HepG2 (cell line): Measurements from ENCODE around the gene IL1RL2. TPM values are rescaled to one million over a fixed set of nuclear protein-coding genes. Genes with fewer than 3 reads are reported as not detected.

ENCODE experiments used
- ATF1 ChIP-seq: IDR thresholded peaks from 2 replicates; pipeline ENCODE4 v1.6.1; 2016; ENCODE audit warnings: mild to moderate bottlenecking, control low read depth
- FOSL2 ChIP-seq: sonication (generic); formaldehyde crosslinking; IDR thresholded peaks from 2 replicates; pipeline ENCODE4 v1.4.0; 2020; ENCODE audit warnings: missing genetic modification reagents
- GABPA ChIP-seq, 2 experiments: IDR thresholded peaks; 2 replicates each; pipeline ENCODE4 v1.6.1; 2011 to 2016; ENCODE audit warnings: low read depth in 2 of 2, low read length in 1 of 2, missing biosample characterization in 1 of 2, missing genetic modification characterization in 1 of 2
- MTF1 ChIP-seq: sonication (generic); formaldehyde crosslinking; IDR thresholded peaks from 2 replicates; pipeline ENCODE4 v1.5.0; 2020; ENCODE audit warnings: missing genetic modification reagents
- NFYB ChIP-seq: sonication (generic); formaldehyde crosslinking; IDR thresholded peaks from 2 replicates; pipeline ENCODE4 v1.4.0; 2020; ENCODE audit warnings: missing genetic modification reagents
- POLR2AphosphoS5 ChIP-seq: IDR thresholded peaks from 2 replicates; pipeline ENCODE4 v1.6.1; 2012; ENCODE audit warnings: low read depth, low read length
- PPARG ChIP-seq: conservative IDR thresholded peaks from 2 replicates; pipeline ENCODE4 v1.6.1; 2016; ENCODE audit warnings: missing biosample characterization, missing genetic modification reagents
- STAT6 ChIP-seq: sonication (generic); formaldehyde crosslinking; IDR thresholded peaks from 2 replicates; pipeline ENCODE4 v1.4.0; 2020; ENCODE audit warnings: missing genetic modification reagents, mild to moderate bottlenecking, borderline replicate concordance
- TBP ChIP-seq: sonication (generic); formaldehyde crosslinking; IDR thresholded peaks from 2 replicates; pipeline ENCODE4 v1.5.0; 2020; ENCODE audit warnings: missing genetic modification reagents
- THYN1 ChIP-seq: sonication (generic); formaldehyde crosslinking; IDR thresholded peaks from 2 replicates; pipeline ENCODE4 v1.8.1; 2023; ENCODE audit warnings: low read depth, mild to moderate bottlenecking, moderate library complexity, missing genetic modification reagents, borderline replicate concordance
- ZFP36 ChIP-seq: fragments of 150-350 bp; IDR thresholded peaks from 2 replicates; pipeline ENCODE4 v1.6.1; 2018; ENCODE audit warnings: borderline replicate concordance, low read length, low read depth; ENCODE audit not compliant: partially characterized antibody
- ZFYVE20 ChIP-seq: sonication (generic); formaldehyde crosslinking; IDR thresholded peaks from 2 replicates; pipeline ENCODE4 v1.8.0; 2023; ENCODE audit warnings: low read depth, mild to moderate bottlenecking, moderate library complexity, missing genetic modification reagents, borderline replicate concordance
- ZMYM3 ChIP-seq: sonication (generic); formaldehyde crosslinking; IDR thresholded peaks from 2 replicates; pipeline ENCODE4 v1.5.1; 2020; ENCODE audit warnings: mild to moderate bottlenecking, missing genetic modification reagents
- ZNF12 ChIP-seq: sonication (generic); formaldehyde crosslinking; IDR thresholded peaks from 2 replicates; pipeline ENCODE4 v1.5.0; 2020; ENCODE audit warnings: missing genetic modification reagents
- ZNF44 ChIP-seq: sonication (generic); formaldehyde crosslinking; IDR thresholded peaks from 2 replicates; pipeline ENCODE4 v1.5.1; 2020; ENCODE audit warnings: mild to moderate bottlenecking, missing genetic modification reagents
- ZNF468 ChIP-seq: sonication (generic); formaldehyde crosslinking; IDR thresholded peaks from 2 replicates; pipeline ENCODE4 v1.8.0; 2022; ENCODE audit warnings: mild to moderate bottlenecking, moderate library complexity, missing genetic modification reagents
- ZNF569 ChIP-seq: sonication (generic); formaldehyde crosslinking; IDR thresholded peaks from 2 replicates; pipeline ENCODE4 v1.5.0; 2020; ENCODE audit warnings: mild to moderate bottlenecking, missing genetic modification reagents, moderate library complexity, borderline replicate concordance
- ZNF781 ChIP-seq: sonication (generic); formaldehyde crosslinking; IDR thresholded peaks from 2 replicates; pipeline ENCODE4 v1.5.1; 2020; ENCODE audit warnings: borderline replicate concordance, mild to moderate bottlenecking, missing genetic modification reagents; ENCODE audit errors: not compliant biosample characterization
- polyA plus RNA-seq, 8 experiments: library from polyadenylated mRNA; depleted of rRNA in 3 of 8; stranded (reverse) in 7 of 8; unstranded in 1 of 8; fragments of >200 nt; fragmentation: Illumina TruSeq in 4 of 8; extraction: Trizol in 4 of 8; gene quantifications; 2 replicates each; pipeline versions ENCODE4 v1.2.1 to v1.2.3, GENCODE V29; 2011 to 2016; ENCODE audit warnings: low read depth in 4 of 8, missing spikeins in 1 of 8, mixed read lengths in 1 of 8; ENCODE audit not compliant: insufficient read depth in 1 of 8
- total RNA-seq, 5 experiments: library from RNA; depleted of rRNA; stranded (reverse); fragments of >200 nt; fragmentation: Illumina TruSeq; extraction: Trizol; gene quantifications; 2 replicates each; pipeline ENCODE4 v1.2.3, GENCODE V29; 2016; ENCODE audit warnings: low read depth in 1 of 5
- TF ChIP-seq, protein P1 (sequence below): sonication (generic); formaldehyde crosslinking; IDR thresholded peaks from 2 replicates; pipeline ENCODE4 v1.5.1; 2020; ENCODE audit warnings: mild to moderate bottlenecking, missing genetic modification reagents
- TF ChIP-seq, protein P2 (sequence below): sonication (generic); formaldehyde crosslinking; IDR thresholded peaks from 2 replicates; pipeline ENCODE4 v1.5.0; 2020; ENCODE audit warnings: missing genetic modification reagents
- TF ChIP-seq, protein P3 (sequence below): conservative IDR thresholded peaks from 2 replicates; pipeline ENCODE4 v1.6.1; 2018; ENCODE audit warnings: missing genetic modification reagents

The IL1RL2 gene
- total and polyA plus RNA-seq, 2 of the 13 experiments (the other 11 are each of a cell fraction or from before 2014, with no cell fraction given): 0.03 TPM; not detected in 1

- TF ChIP-seq, protein P1, sequence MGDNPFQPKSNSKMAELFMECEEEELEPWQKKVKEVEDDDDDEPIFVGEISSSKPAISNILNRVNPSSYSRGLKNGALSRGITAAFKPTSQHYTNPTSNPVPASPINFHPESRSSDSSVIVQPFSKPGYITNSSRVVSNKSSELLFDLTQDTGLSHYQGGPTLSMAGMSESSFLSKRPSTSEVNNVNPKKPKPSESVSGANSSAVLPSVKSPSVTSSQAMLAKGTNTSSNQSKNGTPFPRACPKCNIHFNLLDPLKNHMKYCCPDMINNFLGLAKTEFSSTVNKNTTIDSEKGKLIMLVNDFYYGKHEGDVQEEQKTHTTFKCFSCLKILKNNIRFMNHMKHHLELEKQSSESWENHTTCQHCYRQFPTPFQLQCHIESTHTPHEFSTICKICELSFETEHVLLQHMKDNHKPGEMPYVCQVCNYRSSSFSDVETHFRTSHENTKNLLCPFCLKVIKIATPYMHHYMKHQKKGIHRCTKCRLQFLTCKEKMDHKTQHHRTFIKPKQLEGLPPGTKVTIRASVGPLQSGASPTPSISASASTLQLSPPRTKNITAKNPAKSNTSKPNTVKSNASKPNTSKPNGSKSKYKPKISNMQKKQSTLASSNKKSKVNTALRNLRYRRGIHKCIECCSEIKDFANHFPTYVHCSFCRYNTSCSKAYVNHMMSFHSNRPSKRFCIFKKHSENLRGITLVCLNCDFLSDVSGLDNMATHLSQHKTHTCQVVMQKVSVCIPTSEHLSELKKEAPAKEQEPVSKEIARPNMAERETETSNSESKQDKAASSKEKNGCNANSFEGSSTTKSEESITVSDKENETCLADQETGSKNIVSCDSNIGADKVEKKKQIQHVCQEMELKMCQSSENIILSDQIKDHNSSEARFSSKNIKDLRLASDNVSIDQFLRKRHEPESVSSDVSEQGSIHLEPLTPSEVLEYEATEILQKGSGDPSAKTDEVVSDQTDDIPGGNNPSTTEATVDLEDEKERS (CRISPR knock-in tag): no peak; the same call in 1 of the 2 replicates
- peak; percentile 92 for TF ChIP-seq ZNF44 (CRISPR knock-in tag)
- peak; percentile 99 for TF ChIP-seq STAT6
- peak; percentile 97; the same call in 1 of the 2 replicates for TF ChIP-seq ZNF569 (CRISPR knock-in tag)
- peak; percentile 24; the same call in 1 of the 2 replicates for TF ChIP-seq ZMYM3
- TF ChIP-seq, protein P2, sequence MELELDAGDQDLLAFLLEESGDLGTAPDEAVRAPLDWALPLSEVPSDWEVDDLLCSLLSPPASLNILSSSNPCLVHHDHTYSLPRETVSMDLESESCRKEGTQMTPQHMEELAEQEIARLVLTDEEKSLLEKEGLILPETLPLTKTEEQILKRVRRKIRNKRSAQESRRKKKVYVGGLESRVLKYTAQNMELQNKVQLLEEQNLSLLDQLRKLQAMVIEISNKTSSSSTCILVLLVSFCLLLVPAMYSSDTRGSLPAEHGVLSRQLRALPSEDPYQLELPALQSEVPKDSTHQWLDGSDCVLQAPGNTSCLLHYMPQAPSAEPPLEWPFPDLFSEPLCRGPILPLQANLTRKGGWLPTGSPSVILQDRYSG (CRISPR knock-in tag): no peak
- TF ChIP-seq GABPA (IDR thresholded peaks at IDR 0.05; ENCODE audit: low read depth, low read length): no peak
- peak; percentile 29; the same call in 1 of the 2 replicates for TF ChIP-seq GABPA (CRISPR knock-in tag; IDR thresholded peaks at IDR 0.05; ENCODE audit: low read depth)
- TF ChIP-seq POLR2AphosphoS5: no peak
- no peak for TF ChIP-seq THYN1 (CRISPR knock-in tag)
- TF ChIP-seq ATF1 (CRISPR knock-in tag): peak; percentile 87
- TF ChIP-seq ZFYVE20 (CRISPR knock-in tag): no peak
- TF ChIP-seq FOSL2 (CRISPR knock-in tag): peak; percentile 83
- TF ChIP-seq MTF1 (CRISPR knock-in tag): no peak
- TF ChIP-seq PPARG (CRISPR knock-in tag): peak; percentile 98
- no peak for TF ChIP-seq NFYB
- no peak for TF ChIP-seq ZFP36
- TF ChIP-seq ZNF12 (CRISPR knock-in tag): peak; percentile 72
- TF ChIP-seq ZNF468 (CRISPR knock-in tag): no peak
- TF ChIP-seq, protein P3, sequence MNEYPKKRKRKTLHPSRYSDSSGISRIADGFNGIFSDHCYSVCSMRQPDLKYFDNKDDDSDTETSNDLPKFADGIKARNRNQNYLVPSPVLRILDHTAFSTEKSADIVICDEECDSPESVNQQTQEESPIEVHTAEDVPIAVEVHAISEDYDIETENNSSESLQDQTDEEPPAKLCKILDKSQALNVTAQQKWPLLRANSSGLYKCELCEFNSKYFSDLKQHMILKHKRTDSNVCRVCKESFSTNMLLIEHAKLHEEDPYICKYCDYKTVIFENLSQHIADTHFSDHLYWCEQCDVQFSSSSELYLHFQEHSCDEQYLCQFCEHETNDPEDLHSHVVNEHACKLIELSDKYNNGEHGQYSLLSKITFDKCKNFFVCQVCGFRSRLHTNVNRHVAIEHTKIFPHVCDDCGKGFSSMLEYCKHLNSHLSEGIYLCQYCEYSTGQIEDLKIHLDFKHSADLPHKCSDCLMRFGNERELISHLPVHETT (CRISPR knock-in tag): peak; percentile 67; the same call in 1 of the 2 replicates
- no peak for TF ChIP-seq TBP (CRISPR knock-in tag)
- no peak for TF ChIP-seq ZNF781 (CRISPR knock-in tag)
Measured at GRCh38 chr2:102155703-102156515, 30.9 kb upstream of the IL1RL2 start (continued).
